Measurements from ENCODE around the gene DEPDC1B.
"Not testable (repeated sequence)": the region's sequence is repeated elsewhere in the genome, so short reads cannot be mapped to it uniquely, and the experiment has no call there.

DEPDC1B gene

GRCh38 chr5:60719329-60719728, 19.4 kb upstream of the DEPDC1B start:
- Histone ChIP-seq H3K27ac (ENCODE audit: insufficient read depth, low read depth, low read length, poor library complexity, severe bottlenecking) (no peak overlapping the region), H3K36me3 (ENCODE audit: control insufficient read depth, insufficient read depth, low read length) (no peaks in the 10 kb centered on the region), H3K27me3 (ENCODE audit: control insufficient read depth, insufficient read depth, low read length, poor library complexity, severe bottlenecking) (no peaks in the 10 kb centered on the region), H3K9me3 (ENCODE audit: control insufficient read depth, low read length) (no peaks in the 10 kb centered on the region), H3K4me1 (ENCODE audit: control insufficient read depth, insufficient read depth, low read length) (no peaks in the 10 kb centered on the region), H3K4me3 (ENCODE audit: insufficient read depth, low read depth, low read length) (no peak overlapping the region)

GRCh38 chr5:60718166-60718892, 18.4 kb upstream of the DEPDC1B start:
- Histone ChIP-seq H3K27me3 (ENCODE audit: control insufficient read depth, insufficient read depth, low read length, poor library complexity, severe bottlenecking) (no peaks in the 10 kb centered on the region), H3K4me1 (ENCODE audit: control insufficient read depth, insufficient read depth, low read length) (no peaks in the 10 kb centered on the region), H3K27ac (ENCODE audit: insufficient read depth, low read depth, low read length, poor library complexity, severe bottlenecking) (no peak overlapping the region), H3K36me3 (ENCODE audit: control insufficient read depth, insufficient read depth, low read length) (no peaks in the 10 kb centered on the region), H3K9me3 (ENCODE audit: control insufficient read depth, low read length) (no peaks in the 10 kb centered on the region), H3K4me3 (ENCODE audit: insufficient read depth, low read depth, low read length) (no peak overlapping the region)
- 94 to 95% methylated on average over 3 of the region's 3 CpGs for WGBS, 2 experiments

GRCh38 chr5:60715201-60715928, 15.4 kb upstream of the DEPDC1B start:
- H3K27me3 ChIP-seq (ENCODE audit: control insufficient read depth, insufficient read depth, low read length, poor library complexity, severe bottlenecking); H3K4me3 ChIP-seq (ENCODE audit: insufficient read depth, low read depth, low read length); H3K27ac ChIP-seq (ENCODE audit: insufficient read depth, low read depth, low read length, poor library complexity, severe bottlenecking); H3K4me1 ChIP-seq (ENCODE audit: control insufficient read depth, insufficient read depth, low read length); H3K36me3 ChIP-seq (ENCODE audit: control insufficient read depth, insufficient read depth, low read length); H3K9me3 ChIP-seq (ENCODE audit: control insufficient read depth, low read length): not testable (repeated sequence)
- 88 to 97% methylated on average over 3 of the region's 3 CpGs for WGBS, 2 experiments

GRCh38 chr5:60712950-60713349, 13.0 kb upstream of the DEPDC1B start:
- no peaks in the 10 kb centered on the region for H3K27me3 ChIP-seq (ENCODE audit: control insufficient read depth, insufficient read depth, low read length, poor library complexity, severe bottlenecking)
- no peak overlapping the region for H3K27ac ChIP-seq (ENCODE audit: insufficient read depth, low read depth, low read length, poor library complexity, severe bottlenecking)
- no peaks in the 10 kb centered on the region for H3K4me1 ChIP-seq (ENCODE audit: control insufficient read depth, insufficient read depth, low read length)
- no peak overlapping the region for H3K4me3 ChIP-seq (ENCODE audit: insufficient read depth, low read depth, low read length)
- WGBS, 2 experiments = 91 to 96% methylated on average over 5 of the region's 5 CpGs
- no peaks in the 10 kb centered on the region for H3K36me3 ChIP-seq (ENCODE audit: control insufficient read depth, insufficient read depth, low read length)
- H3K9me3 ChIP-seq (ENCODE audit: control insufficient read depth, low read length) = no peaks in the 10 kb centered on the region

GRCh38 chr5:60711892-60712291, 11.9 kb upstream of the DEPDC1B start:
- WGBS, 2 experiments = 93 to 94% methylated on average over 3 of the region's 3 CpGs
- not testable (repeated sequence) for H3K27ac ChIP-seq (ENCODE audit: insufficient read depth, low read depth, low read length, poor library complexity, severe bottlenecking); H3K4me1 ChIP-seq (ENCODE audit: control insufficient read depth, insufficient read depth, low read length); H3K36me3 ChIP-seq (ENCODE audit: control insufficient read depth, insufficient read depth, low read length); H3K9me3 ChIP-seq (ENCODE audit: control insufficient read depth, low read length); H3K4me3 ChIP-seq (ENCODE audit: insufficient read depth, low read depth, low read length); H3K27me3 ChIP-seq (ENCODE audit: control insufficient read depth, insufficient read depth, low read length, poor library complexity, severe bottlenecking)

- H3K36me3 ChIP-seq (ENCODE audit: control insufficient read depth, insufficient read depth, low read length) = no peaks in the 10 kb centered on the region
- WGBS, 2 experiments = 63 to 84% methylated on average over 3 of the region's 3 CpGs
- no peak overlapping the region for H3K27ac ChIP-seq (ENCODE audit: insufficient read depth, low read depth, low read length, poor library complexity, severe bottlenecking)
- no peaks in the 10 kb centered on the region for H3K27me3 ChIP-seq (ENCODE audit: control insufficient read depth, insufficient read depth, low read length, poor library complexity, severe bottlenecking)
- H3K9me3 ChIP-seq (ENCODE audit: control insufficient read depth, low read length) = no peaks in the 10 kb centered on the region
- no peak overlapping the region for H3K4me3 ChIP-seq (ENCODE audit: insufficient read depth, low read depth, low read length)
- H3K4me1 ChIP-seq (ENCODE audit: control insufficient read depth, insufficient read depth, low read length) = no peaks in the 10 kb centered on the region
These were observed 10.4 kb upstream of the DEPDC1B start for GRCh38 chr5:60710362-60710761.

- Histone ChIP-seq H3K27me3 (ENCODE audit: control insufficient read depth, insufficient read depth, low read length, poor library complexity, severe bottlenecking) (no peaks in the 10 kb centered on the region), H3K4me1 (ENCODE audit: control insufficient read depth, insufficient read depth, low read length) (no peaks in the 10 kb centered on the region), H3K27ac (ENCODE audit: insufficient read depth, low read depth, low read length, poor library complexity, severe bottlenecking) (no peak overlapping the region), H3K4me3 (ENCODE audit: insufficient read depth, low read depth, low read length) (no peak overlapping the region), H3K36me3 (ENCODE audit: control insufficient read depth, insufficient read depth, low read length) (no peaks in the 10 kb centered on the region), H3K9me3 (ENCODE audit: control insufficient read depth, low read length) (no peaks in the 10 kb centered on the region)
These were observed 5.2 kb upstream of the DEPDC1B start for GRCh38 chr5:60705144-60705543.

- 93 to 100% methylated on average over 2 of the region's 2 CpGs for WGBS, 2 experiments
- H3K27me3 ChIP-seq (ENCODE audit: control insufficient read depth, insufficient read depth, low read length, poor library complexity, severe bottlenecking) = no peaks in the 10 kb centered on the region
- no peak overlapping the region for H3K27ac ChIP-seq (ENCODE audit: insufficient read depth, low read depth, low read length, poor library complexity, severe bottlenecking)
- H3K4me3 ChIP-seq (ENCODE audit: insufficient read depth, low read depth, low read length) = no peak overlapping the region
- no peaks in the 10 kb centered on the region for H3K36me3 ChIP-seq (ENCODE audit: control insufficient read depth, insufficient read depth, low read length)
- H3K4me1 ChIP-seq (ENCODE audit: control insufficient read depth, insufficient read depth, low read length) = no peaks in the 10 kb centered on the region
- no peaks in the 10 kb centered on the region for H3K9me3 ChIP-seq (ENCODE audit: control insufficient read depth, low read length)
These were observed 4.0 kb upstream of the DEPDC1B start for GRCh38 chr5:60703944-60704343.

GRCh38 chr5:60701321-60701968, 1.5 kb upstream of the DEPDC1B start:
- H3K27me3 ChIP-seq (ENCODE audit: control insufficient read depth, insufficient read depth, low read length, poor library complexity, severe bottlenecking) = no peaks in the 10 kb centered on the region
- no peaks in the 10 kb centered on the region for H3K9me3 ChIP-seq (ENCODE audit: control insufficient read depth, low read length)
- no peak overlapping the region for H3K4me3 ChIP-seq (ENCODE audit: insufficient read depth, low read depth, low read length)
- H3K27ac ChIP-seq (ENCODE audit: insufficient read depth, low read depth, low read length, poor library complexity, severe bottlenecking) = no peak overlapping the region
- 94 to 96% methylated on average over 8 of the region's 8 CpGs for WGBS, 2 experiments
- no peaks in the 10 kb centered on the region for H3K36me3 ChIP-seq (ENCODE audit: control insufficient read depth, insufficient read depth, low read length)
- peaks cover 7% of the 10 kb centered on the region for H3K4me1 ChIP-seq (ENCODE audit: control insufficient read depth, insufficient read depth, low read length)

- peaks cover under 1% of the 10 kb centered on the region for H3K36me3 ChIP-seq (ENCODE audit: control insufficient read depth, insufficient read depth, low read length)
- no peaks in the 10 kb centered on the region for H3K9me3 ChIP-seq (ENCODE audit: control insufficient read depth, low read length)
- H3K27ac ChIP-seq (ENCODE audit: insufficient read depth, low read depth, low read length, poor library complexity, severe bottlenecking) = peak overlapping the region; percentile 99
- peaks cover 7% of the 10 kb centered on the region for H3K4me1 ChIP-seq (ENCODE audit: control insufficient read depth, insufficient read depth, low read length)
- no peaks in the 10 kb centered on the region for H3K27me3 ChIP-seq (ENCODE audit: control insufficient read depth, insufficient read depth, low read length, poor library complexity, severe bottlenecking)
- WGBS, 2 experiments = 20% methylated on average over 16 of the region's 16 CpGs
- H3K4me3 ChIP-seq (ENCODE audit: insufficient read depth, low read depth, low read length) = peak overlapping the region; percentile 70
These were observed 421 bp upstream of the DEPDC1B start for GRCh38 chr5:60700416-60700757.
